Measurements from ENCODE around the gene RPP21.

Gene RPP21

DNA sequence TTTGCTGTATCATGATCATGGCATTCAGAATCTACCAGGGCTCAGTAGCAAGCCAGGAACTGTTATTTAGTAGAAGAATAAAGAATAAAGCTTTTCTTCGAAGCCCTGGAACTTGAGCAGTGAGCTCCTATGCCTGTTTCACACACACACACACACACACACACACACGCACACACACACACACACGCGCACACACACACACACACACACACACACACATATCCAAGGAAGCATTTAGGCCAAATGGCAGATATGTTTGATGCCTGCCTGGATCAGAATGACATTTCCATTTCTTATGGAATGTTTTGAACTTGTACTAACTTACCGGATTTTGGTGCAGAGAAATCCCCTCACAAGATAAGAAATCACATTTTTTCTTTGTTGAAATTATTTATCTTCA lies 35.5 kb downstream of the RPP21 start:
- DNase-seq (ENCODE audit: low read depth): no peak

DNA sequence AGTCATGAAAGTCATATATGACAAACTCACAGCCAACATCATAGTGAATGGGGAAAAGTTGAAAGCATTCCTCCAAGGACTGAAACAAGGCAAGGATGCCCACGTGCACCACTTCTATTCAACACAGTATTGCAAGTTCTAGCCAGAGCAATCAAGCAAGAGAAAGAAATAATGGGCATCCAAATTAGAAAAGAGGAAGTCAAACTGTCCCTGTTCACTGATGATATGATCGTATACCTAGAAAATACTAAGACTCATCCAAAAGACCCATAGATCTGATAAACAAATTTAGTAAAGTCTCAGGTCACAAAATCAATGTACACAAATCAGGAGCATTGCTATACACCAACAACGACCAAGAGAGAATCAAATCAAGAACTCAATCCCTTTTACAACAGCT lies 41.2 kb downstream of the RPP21 start:
- DNase-seq (ENCODE audit: low read depth): no peak

- no peak for DNase-seq (ENCODE audit: low read depth)
Observed at GRCh38 chr6:30391240-30391639, 46.3 kb downstream of the RPP21 start.

DNA sequence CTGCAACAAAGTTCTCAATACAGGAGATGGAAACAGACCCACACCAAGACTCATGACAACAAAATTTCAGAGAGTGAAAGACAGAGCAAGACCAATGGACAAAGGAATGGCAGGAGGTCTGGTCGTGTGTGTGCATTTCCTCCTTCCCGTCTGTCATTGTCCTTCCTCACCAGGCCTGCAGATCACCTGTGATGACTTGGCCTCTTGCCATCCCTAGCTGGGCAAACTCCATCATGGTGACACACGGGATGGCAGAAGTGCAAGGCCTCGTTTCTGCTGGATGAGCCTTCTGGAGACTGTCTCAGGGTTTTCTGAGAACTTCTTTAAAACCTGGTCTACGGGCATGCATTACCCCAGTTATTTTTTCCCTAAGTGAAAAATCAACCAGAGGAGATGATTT lies 49.2 kb downstream of the RPP21 start:
- no peak for DNase-seq (ENCODE audit: low read depth)
